Caco-2 (cell line): ENCODE measurements around the gene RAD23B. TPM values are rescaled to one million over a fixed set of nuclear protein-coding genes. Genes with fewer than 3 reads are reported as not detected.
"Not testable (repeated sequence)": the region's sequence is repeated elsewhere in the genome, so short reads cannot be mapped to it uniquely, and the experiment has no call there.

ENCODE experiments used
- BruUV-seq: library from RNA; stranded (reverse); fragments of 400-500 nt; replicated peaks from 2 replicates; lab custom pipeline; 2021; lab: Mats Ljungman, UMichigan
- CTCF ChIA-PET: fragments of 300-600 bp; sonication (Branson Sonifier 250); formaldehyde crosslinking; loops from one replicate; lab custom pipeline; 2022; ENCODE audit warnings: antibody characterized with exemption; lab: Charles Lee
- POLR2A ChIA-PET: fragments of 300-600 bp; sonication (Branson Sonifier 250); formaldehyde crosslinking; loops from one replicate; lab custom pipeline; 2022; ENCODE audit warnings: antibody characterized with exemption; lab: Charles Lee
- DNase-seq, 2 experiments: peaks; one replicate each; pipeline versions ENCODE4 v3.0.0 to v3.0.0-alpha.2; 2020 to 2022
- H3K27me3 ChIP-seq: replicated peaks from 2 replicates; pipeline ENCODE4 v1.6.0; 2011; ENCODE audit warnings: low read length; ENCODE audit not compliant: control insufficient read depth, insufficient read depth
- H3K36me3 ChIP-seq: 2 replicates; pipeline ENCODE4 v1.5.1; 2011; ENCODE audit warnings: low read length; ENCODE audit not compliant: control insufficient read depth, insufficient read depth
- H3K4me1 ChIP-seq: fragments of 250-450 bp; sonication (Bioruptor Pico); 2 replicates; pipeline ENCODE4 v1.5.1; 2020; ENCODE audit warnings: mild to moderate bottlenecking
- H3K4me3 ChIP-seq: 2 replicates; pipeline ENCODE4 v1.5.1; 2011; ENCODE audit warnings: low read depth, mild to moderate bottlenecking, control low read depth, low read length
- H3K9me3 ChIP-seq: fragments of 250-450 bp; sonication (Bioruptor Pico); 2 replicates; pipeline ENCODE4 v1.5.1; 2020; ENCODE audit warnings: mild to moderate bottlenecking, moderate library complexity
- H3K27ac Mint-ChIP-seq: one replicate; pipeline ENCODE4 v1.8.0; 2022; ENCODE audit warnings: mixed read lengths; ENCODE audit not compliant: unreplicated experiment
- H3K27me3 Mint-ChIP-seq: one replicate; pipeline ENCODE4 v1.8.0; 2022; ENCODE audit warnings: mixed read lengths; ENCODE audit not compliant: insufficient read depth, unreplicated experiment
- H3K36me3 Mint-ChIP-seq: one replicate; pipeline ENCODE4 v1.8.0; 2022; ENCODE audit warnings: mild to moderate bottlenecking, mixed read lengths; ENCODE audit not compliant: insufficient read depth, unreplicated experiment
- H3K4me1 Mint-ChIP-seq: one replicate; pipeline ENCODE4 v1.8.0; 2022; ENCODE audit warnings: low read depth, mixed read lengths; ENCODE audit not compliant: unreplicated experiment
- H3K4me3 Mint-ChIP-seq: one replicate; pipeline ENCODE4 v1.8.0; 2022; ENCODE audit warnings: mild to moderate bottlenecking, moderate library complexity, mixed read lengths; ENCODE audit not compliant: unreplicated experiment
- H3K9me3 Mint-ChIP-seq: one replicate; pipeline ENCODE4 v1.8.0; 2022; ENCODE audit warnings: mixed read lengths; ENCODE audit not compliant: unreplicated experiment
- intact Hi-C: fragments of 100-400 bp; cut with micrococcal nuclease; formaldehyde crosslinking; loops from one replicate; pipeline ENCODE4 v1.10.0; 2022; ENCODE audit not compliant: unreplicated experiment
- total RNA-seq: library from RNA; stranded (reverse); gene quantifications from 2 replicates; pipeline ENCODE4 v1.2.3, GENCODE V29; 2022
- TF ChIP-seq, protein P1 (sequence below), 2 experiments: fragments of 200-600 bp in 1 of 2; IDR thresholded peaks; 1 replicate in 1 of 2; 2 replicates in 1 of 2; pipeline versions ENCODE4 v1.5.1 to v1.8.0; 2011 to 2022; ENCODE audit warnings: antibody characterized with exemption in 1 of 2, control low read depth in 1 of 2, inconsistent platforms in 1 of 2, low read depth in 1 of 2, low read length in 1 of 2, mild to moderate bottlenecking in 1 of 2, moderate library complexity in 1 of 2; ENCODE audit not compliant: insufficient read depth in 1 of 2, severe bottlenecking in 1 of 2, unreplicated experiment in 1 of 2

The RAD23B gene
- total RNA-seq, 1 experiment from 2014 or later: 188 TPM

DNA sequence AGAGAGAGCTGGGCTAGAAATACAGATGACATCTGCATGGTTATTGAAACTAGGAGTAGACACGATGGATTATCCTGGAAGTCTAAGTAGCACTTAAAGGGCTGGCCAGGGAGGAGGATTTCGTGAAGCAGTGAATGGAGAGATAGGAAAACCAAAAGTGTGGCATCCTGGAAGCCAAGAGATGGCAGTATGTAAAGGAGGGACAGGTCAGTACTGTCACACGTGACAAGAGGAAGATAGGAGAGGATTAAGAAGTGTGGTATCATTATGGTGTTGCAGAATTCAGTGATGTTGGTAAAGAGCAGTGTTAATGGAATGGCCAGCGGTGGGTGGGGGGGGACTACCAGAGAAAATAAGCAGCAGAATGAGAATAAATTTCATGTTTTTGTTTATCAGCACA, 11.7 kb downstream of the RAD23B start:
- peaks cover 36% of the 10 kb centered on the region for H3K4me1 ChIP-seq
- intact Hi-C loops: no loop called here
- H3K9me3 ChIP-seq: no peaks in the 10 kb centered on the region
- no peak for DNase-seq
- no peaks in the 10 kb centered on the region for H3K36me3 ChIP-seq
- POLR2A ChIA-PET: no interaction called here
- no peak overlapping the region for H3K4me3 ChIP-seq
- TF ChIP-seq, protein P1, sequence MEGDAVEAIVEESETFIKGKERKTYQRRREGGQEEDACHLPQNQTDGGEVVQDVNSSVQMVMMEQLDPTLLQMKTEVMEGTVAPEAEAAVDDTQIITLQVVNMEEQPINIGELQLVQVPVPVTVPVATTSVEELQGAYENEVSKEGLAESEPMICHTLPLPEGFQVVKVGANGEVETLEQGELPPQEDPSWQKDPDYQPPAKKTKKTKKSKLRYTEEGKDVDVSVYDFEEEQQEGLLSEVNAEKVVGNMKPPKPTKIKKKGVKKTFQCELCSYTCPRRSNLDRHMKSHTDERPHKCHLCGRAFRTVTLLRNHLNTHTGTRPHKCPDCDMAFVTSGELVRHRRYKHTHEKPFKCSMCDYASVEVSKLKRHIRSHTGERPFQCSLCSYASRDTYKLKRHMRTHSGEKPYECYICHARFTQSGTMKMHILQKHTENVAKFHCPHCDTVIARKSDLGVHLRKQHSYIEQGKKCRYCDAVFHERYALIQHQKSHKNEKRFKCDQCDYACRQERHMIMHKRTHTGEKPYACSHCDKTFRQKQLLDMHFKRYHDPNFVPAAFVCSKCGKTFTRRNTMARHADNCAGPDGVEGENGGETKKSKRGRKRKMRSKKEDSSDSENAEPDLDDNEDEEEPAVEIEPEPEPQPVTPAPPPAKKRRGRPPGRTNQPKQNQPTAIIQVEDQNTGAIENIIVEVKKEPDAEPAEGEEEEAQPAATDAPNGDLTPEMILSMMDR (IDR thresholded peaks at IDR 0.05; ENCODE audit: insufficient read depth in 1 of 2, low read depth in 1 of 2, low read length in 1 of 2, severe bottlenecking in 1 of 2, unreplicated experiment in 1 of 2): no peak
- CTCF ChIA-PET: no interaction called here
- Mint-ChIP-seq H3K27me3 (no peaks in the 10 kb centered on the region), H3K9me3 (no peaks in the 10 kb centered on the region), H3K36me3 (peaks cover 28% of the 10 kb centered on the region), H3K4me3 (no peak overlapping the region), H3K4me1 (peaks cover 26% of the 10 kb centered on the region), H3K27ac (peak overlapping the region; percentile 13)
- H3K27me3 ChIP-seq: no peaks in the 10 kb centered on the region
- no TSS peak for BruUV-seq

DNA sequence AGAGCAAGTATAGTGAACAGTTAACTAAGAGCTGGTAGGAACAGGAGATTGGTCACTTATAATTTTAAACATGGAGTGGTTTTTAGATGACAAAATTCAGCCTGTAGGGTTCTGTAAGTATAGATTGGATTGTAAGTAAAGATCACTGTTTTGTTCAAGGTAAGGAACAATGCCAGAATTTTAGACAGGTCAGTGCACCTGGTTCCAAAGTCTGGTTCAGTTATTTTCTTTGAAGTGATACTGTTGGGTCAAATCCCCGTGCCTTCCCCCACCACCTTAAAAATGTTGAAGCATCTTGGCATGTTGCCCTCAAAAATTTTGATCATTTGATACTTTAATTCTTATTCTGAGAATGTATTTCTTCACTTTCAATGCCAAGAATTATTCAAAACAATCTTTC, 12.9 kb downstream of the RAD23B start:
- BruUV-seq: no TSS peak
- TF ChIP-seq, protein P1 (IDR thresholded peaks at IDR 0.05; ENCODE audit: insufficient read depth in 1 of 2, low read depth in 1 of 2, low read length in 1 of 2, severe bottlenecking in 1 of 2, unreplicated experiment in 1 of 2): no peak
- POLR2A ChIA-PET: interaction anchor here (0.7 kb wide), 1 partner anchor 117 kb away, joined by 5 read pairs; no protein-coding TSS in a partner anchor
- Mint-ChIP-seq H3K27ac (peak overlapping the region; percentile 3), H3K4me1 (peaks cover 17% of the 10 kb centered on the region), H3K27me3 (no peaks in the 10 kb centered on the region), H3K36me3 (peaks cover 33% of the 10 kb centered on the region), H3K9me3 (no peaks in the 10 kb centered on the region), H3K4me3 (no peak overlapping the region)
- DNase-seq: no peak
- CTCF ChIA-PET: interaction anchor here (1.6 kb wide), 1 partner anchor 57 kb away, joined by 5 read pairs; no protein-coding TSS in a partner anchor
- H3K4me3 ChIP-seq: no peak overlapping the region
- H3K9me3 ChIP-seq: no peaks in the 10 kb centered on the region
- intact Hi-C loops: no loop called here
- no peaks in the 10 kb centered on the region for H3K27me3 ChIP-seq
- H3K36me3 ChIP-seq: no peaks in the 10 kb centered on the region
- peaks cover 25% of the 10 kb centered on the region for H3K4me1 ChIP-seq

DNA sequence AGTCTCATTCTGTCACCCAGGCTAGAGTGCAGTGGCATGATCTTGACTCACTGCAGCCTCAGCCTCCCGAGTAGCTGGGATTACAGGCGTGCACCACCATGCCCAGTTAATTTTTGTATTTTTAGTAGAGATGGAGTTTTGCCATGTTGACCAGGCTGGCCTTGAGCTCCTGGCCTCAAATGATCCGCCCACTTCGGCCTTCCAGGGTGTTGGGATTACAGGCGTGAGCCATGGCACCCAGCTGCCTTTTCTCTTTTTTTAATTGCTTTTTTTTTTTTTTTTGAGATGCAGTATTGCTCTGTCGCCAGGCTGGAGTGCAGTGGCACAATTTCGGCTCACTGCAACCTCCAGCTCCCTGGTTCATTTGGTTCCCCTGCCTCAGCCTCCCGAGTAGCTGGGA, 13.5 kb downstream of the RAD23B start:
- H3K27me3 ChIP-seq, H3K27me3 Mint-ChIP-seq, H3K9me3 ChIP-seq, H3K4me3 ChIP-seq, H3K27ac Mint-ChIP-seq, H3K9me3 Mint-ChIP-seq, intact Hi-C loops, H3K4me3 Mint-ChIP-seq, BruUV-seq, DNase-seq, H3K36me3 ChIP-seq: not testable (repeated sequence)
- H3K4me1 ChIP-seq: peaks cover 19% of the 10 kb centered on the region
- ChIA-PET POLR2A (interaction anchor here (0.7 kb wide), 1 partner anchor 117 kb away, joined by 5 read pairs; no protein-coding TSS in a partner anchor), CTCF (interaction anchor here (1.6 kb wide), 1 partner anchor 57 kb away, joined by 5 read pairs; no protein-coding TSS in a partner anchor)
- Mint-ChIP-seq H3K4me1 (peaks cover 17% of the 10 kb centered on the region), H3K36me3 (peaks cover 39% of the 10 kb centered on the region)
